Left ventricle myocardium inferior (tissue), 1 donor: ENCODE results near the gene INSR. TPM values are rescaled to one million over a fixed set of nuclear protein-coding genes. Genes with fewer than 3 reads are reported as not detected.
A peak's percentile ranks its signal among the peaks of the same experiment; 100 is the strongest.

ENCODE experiments used
- DNase-seq: peaks from one replicate; pipeline ENCODE4 v3.0.0-alpha.2; 2020
- H3K27ac ChIP-seq: fragments of 200-600 bp; replicated peaks from 2 replicates; pipeline ENCODE4 v1.8.0; 2021
- H3K27me3 ChIP-seq: fragments of 200-600 bp; 2 replicates; pipeline ENCODE4 v1.8.0; 2021; ENCODE audit warnings: low read depth
- H3K36me3 ChIP-seq: fragments of 200-600 bp; 2 replicates; pipeline ENCODE4 v1.8.0; 2021
- H3K4me1 ChIP-seq: fragments of 200-600 bp; 2 replicates; pipeline ENCODE4 v1.8.0; 2021
- H3K4me3 ChIP-seq: fragments of 200-600 bp; 2 replicates; pipeline ENCODE4 v1.8.0; 2021; ENCODE audit warnings: mild to moderate bottlenecking, moderate library complexity
- H3K9me3 ChIP-seq: fragments of 200-600 bp; replicated peaks from 2 replicates; pipeline ENCODE4 v1.8.0; 2021
- intact Hi-C: fragments of 100-400 bp; cut with micrococcal nuclease; formaldehyde crosslinking; loops from one replicate; pipeline ENCODE4 v1.11.0; 2022
- total RNA-seq: library from RNA; stranded (reverse); fragmentation: NEBNext Ultra II Directional; extraction: Animal tissue kit (Norgen Biotek cat#: 25700); gene quantifications from one replicate; pipeline ENCODE4 v1.2.1, GENCODE V29; 2021
- TF ChIP-seq, protein P1 (sequence below): fragments of 200-600 bp; IDR thresholded peaks from 2 replicates; pipeline ENCODE4 v1.8.0; 2021; ENCODE audit warnings: antibody characterized with exemption, mild to moderate bottlenecking, borderline replicate concordance
- donor health status: DM: no; HTN: yes; CAD: no; lungs with severe emphysema.

INSR gene
- total RNA-seq, 1 donor from 2014 or later = 85.3 TPM

DNA sequence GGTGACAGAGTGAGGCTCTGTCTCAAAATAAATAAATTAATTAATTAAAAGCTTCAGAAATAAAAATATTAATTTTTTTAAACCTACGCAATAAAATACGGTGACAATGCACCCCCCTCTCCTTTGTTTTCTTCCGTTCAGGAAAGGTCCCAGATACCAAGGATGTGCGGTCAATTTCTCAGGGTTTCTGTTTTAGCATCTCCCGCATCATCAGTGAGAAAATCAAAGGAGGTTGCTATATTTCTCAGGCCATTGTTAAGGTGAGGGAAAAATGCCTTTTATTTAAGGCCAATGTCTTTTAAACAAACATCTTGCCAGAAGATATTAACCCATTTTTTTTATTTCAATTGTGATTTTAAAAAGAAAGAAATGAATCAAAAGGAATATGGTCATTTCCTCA, 111.7 kb downstream of the INSR start:
- Histone ChIP-seq H3K27ac (peak overlapping the region; percentile 89), H3K36me3 (peaks cover 8% of the 10 kb centered on the region), H3K4me3 (peak overlapping the region; percentile 13), H3K27me3 (no peaks in the 10 kb centered on the region), H3K9me3 (no peaks in the 10 kb centered on the region), H3K4me1 (peaks cover 69% of the 10 kb centered on the region)
- intact Hi-C loops = no loop called here
- TF ChIP-seq, protein P1, sequence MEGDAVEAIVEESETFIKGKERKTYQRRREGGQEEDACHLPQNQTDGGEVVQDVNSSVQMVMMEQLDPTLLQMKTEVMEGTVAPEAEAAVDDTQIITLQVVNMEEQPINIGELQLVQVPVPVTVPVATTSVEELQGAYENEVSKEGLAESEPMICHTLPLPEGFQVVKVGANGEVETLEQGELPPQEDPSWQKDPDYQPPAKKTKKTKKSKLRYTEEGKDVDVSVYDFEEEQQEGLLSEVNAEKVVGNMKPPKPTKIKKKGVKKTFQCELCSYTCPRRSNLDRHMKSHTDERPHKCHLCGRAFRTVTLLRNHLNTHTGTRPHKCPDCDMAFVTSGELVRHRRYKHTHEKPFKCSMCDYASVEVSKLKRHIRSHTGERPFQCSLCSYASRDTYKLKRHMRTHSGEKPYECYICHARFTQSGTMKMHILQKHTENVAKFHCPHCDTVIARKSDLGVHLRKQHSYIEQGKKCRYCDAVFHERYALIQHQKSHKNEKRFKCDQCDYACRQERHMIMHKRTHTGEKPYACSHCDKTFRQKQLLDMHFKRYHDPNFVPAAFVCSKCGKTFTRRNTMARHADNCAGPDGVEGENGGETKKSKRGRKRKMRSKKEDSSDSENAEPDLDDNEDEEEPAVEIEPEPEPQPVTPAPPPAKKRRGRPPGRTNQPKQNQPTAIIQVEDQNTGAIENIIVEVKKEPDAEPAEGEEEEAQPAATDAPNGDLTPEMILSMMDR = no peak
- no peak for DNase-seq

DNA sequence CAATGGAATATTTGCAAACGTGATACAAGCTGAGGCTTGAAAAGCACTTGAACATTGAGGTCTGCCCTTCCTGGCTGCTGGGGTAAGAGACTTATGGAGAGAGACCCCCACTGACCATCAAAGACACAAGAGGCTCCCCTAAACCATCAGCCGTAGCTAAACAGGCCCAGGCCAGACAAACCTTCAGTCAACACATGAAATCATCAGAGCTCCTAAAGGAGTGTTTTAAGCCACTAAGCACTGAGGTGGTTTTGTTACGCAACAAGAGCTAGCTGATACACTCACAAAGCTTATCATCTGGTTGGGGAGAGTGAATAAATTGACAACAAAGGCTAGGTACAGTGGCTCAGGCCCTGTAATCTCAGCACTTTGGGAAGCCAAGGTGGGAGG, 114.3 kb downstream of the INSR start:
- H3K4me3 ChIP-seq = no peak overlapping the region
- H3K27me3 ChIP-seq = no peaks in the 10 kb centered on the region
- peak overlapping the region; percentile 1 for H3K27ac ChIP-seq
- intact Hi-C loops = no loop called here
- TF ChIP-seq, protein P1 = no peak
- DNase-seq = no peak
- H3K9me3 ChIP-seq = no peaks in the 10 kb centered on the region
- H3K4me1 ChIP-seq = peaks cover 63% of the 10 kb centered on the region
- peaks cover 18% of the 10 kb centered on the region for H3K36me3 ChIP-seq

DNA sequence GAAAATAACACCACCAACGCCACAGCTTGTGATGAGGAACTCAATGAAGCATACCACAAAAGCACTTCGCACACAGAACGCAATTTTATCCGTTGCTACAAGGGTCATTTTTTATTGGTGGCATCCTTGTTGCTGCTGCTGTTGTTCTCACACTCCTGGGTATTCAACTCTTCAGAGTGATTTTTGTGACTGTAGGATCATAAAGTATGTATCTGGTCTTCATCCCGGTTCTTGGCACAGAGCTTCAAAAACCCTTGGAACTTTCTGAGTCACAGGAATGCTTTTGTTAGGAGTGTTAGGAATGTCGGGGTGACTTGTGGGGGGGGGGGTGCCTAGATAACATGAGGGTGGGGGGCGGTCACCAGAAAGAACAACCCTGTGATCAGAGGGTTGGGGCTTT, 116.3 kb downstream of the INSR start:
- TF ChIP-seq, protein P1 = no peak
- Histone ChIP-seq H3K4me3 (no peak overlapping the region), H3K36me3 (peaks cover 21% of the 10 kb centered on the region), H3K9me3 (no peaks in the 10 kb centered on the region), H3K4me1 (peaks cover 45% of the 10 kb centered on the region), H3K27me3 (no peaks in the 10 kb centered on the region), H3K27ac (no peak overlapping the region)
- intact Hi-C loops = no loop called here
- no peak for DNase-seq

DNA sequence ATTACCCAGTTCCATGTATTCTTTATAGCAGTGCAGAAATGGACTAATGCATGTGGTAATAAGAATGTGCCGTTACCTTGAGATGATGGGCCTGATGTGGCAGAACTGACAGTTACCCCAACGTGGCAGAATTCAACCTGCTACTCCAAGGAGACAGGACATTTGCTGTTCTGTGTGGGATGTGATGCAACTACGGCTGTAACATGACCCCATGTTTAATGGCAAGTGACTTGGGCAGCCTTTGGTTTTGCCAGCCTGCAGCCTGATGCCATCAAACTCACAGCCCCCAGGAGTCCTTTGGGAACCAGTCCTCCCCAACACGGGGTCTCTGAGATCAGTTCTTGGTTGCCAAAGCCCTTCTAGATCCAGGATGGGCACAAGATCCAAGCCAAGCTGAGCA, 117.4 kb downstream of the INSR start:
- Histone ChIP-seq H3K36me3 (peaks cover 28% of the 10 kb centered on the region), H3K4me1 (peaks cover 34% of the 10 kb centered on the region), H3K27me3 (no peaks in the 10 kb centered on the region), H3K4me3 (no peak overlapping the region), H3K9me3 (no peaks in the 10 kb centered on the region), H3K27ac (no peak overlapping the region)
- intact Hi-C loops = no loop called here
- TF ChIP-seq, protein P1 = no peak
- no peak for DNase-seq

DNA sequence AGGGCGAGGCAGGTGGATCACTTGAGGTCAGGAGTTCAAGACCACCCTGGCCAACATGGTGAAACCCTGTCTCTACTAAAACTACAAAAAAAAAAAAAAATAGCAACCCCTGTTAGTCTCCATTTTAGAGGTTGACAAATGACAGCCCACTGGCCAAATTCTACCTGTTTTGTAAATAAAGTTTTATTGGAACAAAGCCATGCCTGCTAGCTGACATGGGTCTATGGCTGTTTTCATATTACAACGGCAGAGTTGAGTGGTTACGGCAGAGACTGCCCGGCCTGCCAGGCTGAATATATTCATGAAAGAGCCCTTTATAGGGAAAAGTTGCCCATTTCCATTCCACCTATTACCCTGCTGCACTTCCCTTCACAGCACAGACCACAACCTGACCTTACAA, 121.4 kb downstream of the INSR start:
- no peaks in the 10 kb centered on the region for H3K9me3 ChIP-seq
- DNase-seq = no peak
- no peak overlapping the region for H3K27ac ChIP-seq
- no peaks in the 10 kb centered on the region for H3K27me3 ChIP-seq
- TF ChIP-seq, protein P1 = no peak
- H3K4me1 ChIP-seq = peaks cover 2% of the 10 kb centered on the region
- no peak overlapping the region for H3K4me3 ChIP-seq
- intact Hi-C loops = no loop called here
- H3K36me3 ChIP-seq = peaks cover 67% of the 10 kb centered on the region

DNA sequence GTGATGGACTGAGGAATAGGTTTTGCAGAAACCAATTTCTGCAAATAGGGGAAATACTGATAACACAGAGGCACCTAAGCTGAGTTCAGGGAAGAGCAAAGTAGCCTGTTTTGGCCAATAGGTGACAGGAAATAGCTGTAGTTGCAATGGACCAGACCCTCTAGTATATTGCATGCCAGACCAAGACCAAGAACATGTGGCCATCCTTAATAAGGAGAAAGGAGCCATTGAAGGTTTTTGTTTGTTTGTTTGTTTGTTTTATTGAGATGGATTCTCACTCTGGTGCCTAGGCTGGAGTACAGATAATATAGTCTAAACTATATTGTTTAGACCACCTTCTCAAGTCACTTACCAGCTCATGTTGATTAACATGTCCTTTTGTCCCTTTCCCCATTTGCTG, 123.2 kb downstream of the INSR start:
- intact Hi-C loops = no loop called here

More for the DNA sequence above, 123.2 kb downstream of the INSR start:
- Histone ChIP-seq H3K27me3 (no peaks in the 10 kb centered on the region), H3K4me3 (no peak overlapping the region), H3K36me3 (peaks cover 78% of the 10 kb centered on the region), H3K9me3 (no peaks in the 10 kb centered on the region), H3K4me1 (peaks cover 8% of the 10 kb centered on the region), H3K27ac (no peak overlapping the region)
- DNase-seq = no peak
- TF ChIP-seq, protein P1 = no peak
